ENCODE data around the gene MNS1.
A peak's percentile ranks its signal among the peaks of the same experiment; 100 is the strongest.
"Not testable (repeated sequence)": the region's sequence is repeated elsewhere in the genome, so short reads cannot be mapped to it uniquely, and the experiment has no call there.

MNS1 gene

GRCh38 chr15:56432304-56432703 lies 32.6 kb downstream of the MNS1 start:
- Histone ChIP-seq H3K9ac (ENCODE audit: low read length) (no peak overlapping the region), H2AFZ (ENCODE audit: low read depth, low read length) (no peak overlapping the region), H3K36me3 (replicated peaks; ENCODE audit: low read depth, low read length) (peaks cover 19% of the 10 kb centered on the region), H3K9me3 (ENCODE audit: insufficient read depth, low read length) (no peaks in the 10 kb centered on the region), H3K4me1 (ENCODE audit: low read length) (no peaks in the 10 kb centered on the region), H3K27me3 (ENCODE audit: low read depth, low read length) (no peaks in the 10 kb centered on the region), H3K4me3 (ENCODE audit: low read length) (no peak overlapping the region), H3K79me2 (ENCODE audit: low read length) (no peaks in the 10 kb centered on the region), H4K20me1 (ENCODE audit: insufficient read depth, low read length) (no peaks in the 10 kb centered on the region), H3K4me2 (ENCODE audit: low read length) (no peak overlapping the region), H3K27ac (ENCODE audit: low read length) (no peak overlapping the region)
- no peak for TF ChIP-seq EZH2phosphoT487 (IDR thresholded peaks at IDR 0.05; ENCODE audit: low read depth)
- TF ChIP-seq, protein P1, sequence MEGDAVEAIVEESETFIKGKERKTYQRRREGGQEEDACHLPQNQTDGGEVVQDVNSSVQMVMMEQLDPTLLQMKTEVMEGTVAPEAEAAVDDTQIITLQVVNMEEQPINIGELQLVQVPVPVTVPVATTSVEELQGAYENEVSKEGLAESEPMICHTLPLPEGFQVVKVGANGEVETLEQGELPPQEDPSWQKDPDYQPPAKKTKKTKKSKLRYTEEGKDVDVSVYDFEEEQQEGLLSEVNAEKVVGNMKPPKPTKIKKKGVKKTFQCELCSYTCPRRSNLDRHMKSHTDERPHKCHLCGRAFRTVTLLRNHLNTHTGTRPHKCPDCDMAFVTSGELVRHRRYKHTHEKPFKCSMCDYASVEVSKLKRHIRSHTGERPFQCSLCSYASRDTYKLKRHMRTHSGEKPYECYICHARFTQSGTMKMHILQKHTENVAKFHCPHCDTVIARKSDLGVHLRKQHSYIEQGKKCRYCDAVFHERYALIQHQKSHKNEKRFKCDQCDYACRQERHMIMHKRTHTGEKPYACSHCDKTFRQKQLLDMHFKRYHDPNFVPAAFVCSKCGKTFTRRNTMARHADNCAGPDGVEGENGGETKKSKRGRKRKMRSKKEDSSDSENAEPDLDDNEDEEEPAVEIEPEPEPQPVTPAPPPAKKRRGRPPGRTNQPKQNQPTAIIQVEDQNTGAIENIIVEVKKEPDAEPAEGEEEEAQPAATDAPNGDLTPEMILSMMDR (IDR thresholded peaks at IDR 0.05; ENCODE audit: low read depth, low read length) = no peak

- H4K20me1 ChIP-seq (ENCODE audit: insufficient read depth, low read length) = no peaks in the 10 kb centered on the region
- no peaks in the 10 kb centered on the region for H3K79me2 ChIP-seq (ENCODE audit: low read length)
- H3K4me3 ChIP-seq (ENCODE audit: low read length) = no peak overlapping the region
- no peak overlapping the region for H3K4me2 ChIP-seq (ENCODE audit: low read length)
- H3K27me3 ChIP-seq (ENCODE audit: low read depth, low read length) = no peaks in the 10 kb centered on the region
- H3K27ac ChIP-seq (ENCODE audit: low read length) = no peak overlapping the region
- peaks cover 45% of the 10 kb centered on the region for H3K36me3 ChIP-seq (replicated peaks; ENCODE audit: low read depth, low read length)
- H2AFZ ChIP-seq (ENCODE audit: low read depth, low read length) = no peak overlapping the region
- TF ChIP-seq, protein P1 (IDR thresholded peaks at IDR 0.05; ENCODE audit: low read depth, low read length) = peak; percentile 74
- TF ChIP-seq EZH2phosphoT487 (IDR thresholded peaks at IDR 0.05; ENCODE audit: low read depth) = no peak
- H3K4me1 ChIP-seq (ENCODE audit: low read length) = no peaks in the 10 kb centered on the region
- no peak overlapping the region for H3K9ac ChIP-seq (ENCODE audit: low read length)
- peaks cover 9% of the 10 kb centered on the region; the same call in 1 of the 2 replicates for H3K9me3 ChIP-seq (ENCODE audit: insufficient read depth, low read length)
Measured at GRCh38 chr15:56428821-56429458, 36.0 kb downstream of the MNS1 start.

DNA sequence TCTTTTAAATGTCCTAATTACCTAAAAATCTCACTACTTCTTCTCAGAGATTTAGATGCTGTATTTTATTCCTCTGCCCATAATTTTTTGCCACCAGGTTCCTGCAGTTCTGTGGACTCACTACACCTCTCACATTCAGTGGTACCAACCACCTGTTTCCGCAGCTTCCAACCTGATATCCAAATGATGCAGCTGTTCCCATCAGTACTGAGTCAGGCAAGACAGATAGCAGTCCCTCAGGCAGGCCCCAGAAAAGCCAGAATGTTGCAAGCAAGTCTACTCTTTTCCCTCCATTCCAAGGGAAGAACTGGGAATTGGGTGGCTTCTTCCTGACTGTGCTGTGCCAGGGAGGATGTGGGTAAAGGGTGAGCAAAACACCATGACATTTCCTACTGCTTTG lies 39.0 kb downstream of the MNS1 start:
- TF ChIP-seq, protein P1 (IDR thresholded peaks at IDR 0.05; ENCODE audit: low read depth, low read length) = no peak
- TF ChIP-seq EZH2phosphoT487 (IDR thresholded peaks at IDR 0.05; ENCODE audit: low read depth) = no peak
- no peaks in the 10 kb centered on the region for H3K27me3 ChIP-seq (ENCODE audit: low read depth, low read length)
- peaks cover 9% of the 10 kb centered on the region; the same call in 1 of the 2 replicates for H3K9me3 ChIP-seq (ENCODE audit: insufficient read depth, low read length)
- no peak overlapping the region for H3K4me3 ChIP-seq (ENCODE audit: low read length)
- no peak overlapping the region for H3K9ac ChIP-seq (ENCODE audit: low read length)
- no peaks in the 10 kb centered on the region for H4K20me1 ChIP-seq (ENCODE audit: insufficient read depth, low read length)
- H3K4me1 ChIP-seq (ENCODE audit: low read length) = no peaks in the 10 kb centered on the region
- no peaks in the 10 kb centered on the region for H3K79me2 ChIP-seq (ENCODE audit: low read length)
- H3K4me2 ChIP-seq (ENCODE audit: low read length) = no peak overlapping the region
- no peak overlapping the region for H2AFZ ChIP-seq (ENCODE audit: low read depth, low read length)
- H3K27ac ChIP-seq (ENCODE audit: low read length) = no peak overlapping the region
- peaks cover 49% of the 10 kb centered on the region for H3K36me3 ChIP-seq (replicated peaks; ENCODE audit: low read depth, low read length)

- Histone ChIP-seq H3K9me3 (ENCODE audit: insufficient read depth, low read length) (peaks cover 9% of the 10 kb centered on the region; the same call in 1 of the 2 replicates), H3K79me2 (ENCODE audit: low read length) (no peaks in the 10 kb centered on the region), H3K36me3 (replicated peaks; ENCODE audit: low read depth, low read length) (peaks cover 47% of the 10 kb centered on the region), H3K27ac (ENCODE audit: low read length) (no peak overlapping the region), H3K27me3 (ENCODE audit: low read depth, low read length) (no peaks in the 10 kb centered on the region), H2AFZ (ENCODE audit: low read depth, low read length) (no peak overlapping the region), H4K20me1 (ENCODE audit: insufficient read depth, low read length) (no peaks in the 10 kb centered on the region), H3K4me2 (ENCODE audit: low read length) (no peak overlapping the region), H3K4me3 (ENCODE audit: low read length) (no peak overlapping the region), H3K9ac (ENCODE audit: low read length) (no peak overlapping the region), H3K4me1 (ENCODE audit: low read length) (no peaks in the 10 kb centered on the region)
- TF ChIP-seq, protein P1 (IDR thresholded peaks at IDR 0.05; ENCODE audit: low read depth, low read length) = no peak
- no peak for TF ChIP-seq EZH2phosphoT487 (IDR thresholded peaks at IDR 0.05; ENCODE audit: low read depth)
Measured at GRCh38 chr15:56425276-56425675, 39.7 kb downstream of the MNS1 start.

- not testable (repeated sequence) for H3K4me3 ChIP-seq (ENCODE audit: low read length); H4K20me1 ChIP-seq (ENCODE audit: insufficient read depth, low read length); H3K9me3 ChIP-seq (ENCODE audit: insufficient read depth, low read length); H3K79me2 ChIP-seq (ENCODE audit: low read length); H3K4me2 ChIP-seq (ENCODE audit: low read length); H3K27me3 ChIP-seq (ENCODE audit: low read depth, low read length); H3K9ac ChIP-seq (ENCODE audit: low read length); H2AFZ ChIP-seq (ENCODE audit: low read depth, low read length); H3K36me3 ChIP-seq (replicated peaks; ENCODE audit: low read depth, low read length); H3K27ac ChIP-seq (ENCODE audit: low read length)
- peaks cover 11% of the 10 kb centered on the region for H3K4me1 ChIP-seq (ENCODE audit: low read length)
Measured at GRCh38 chr15:56413114-56413733, 51.7 kb downstream of the MNS1 start.

All from OCI-LY3 (cell line).